ENCODE data around the gene RAB37. TPM values are rescaled to one million over a fixed set of nuclear protein-coding genes. Genes with fewer than 3 reads are reported as not detected.

RAB37 gene
- total and polyA plus RNA-seq, 2 of the 13 experiments (the other 11 are each of a cell fraction or from before 2014, with no cell fraction given), result 0.91 to 3.7 TPM

DNA sequence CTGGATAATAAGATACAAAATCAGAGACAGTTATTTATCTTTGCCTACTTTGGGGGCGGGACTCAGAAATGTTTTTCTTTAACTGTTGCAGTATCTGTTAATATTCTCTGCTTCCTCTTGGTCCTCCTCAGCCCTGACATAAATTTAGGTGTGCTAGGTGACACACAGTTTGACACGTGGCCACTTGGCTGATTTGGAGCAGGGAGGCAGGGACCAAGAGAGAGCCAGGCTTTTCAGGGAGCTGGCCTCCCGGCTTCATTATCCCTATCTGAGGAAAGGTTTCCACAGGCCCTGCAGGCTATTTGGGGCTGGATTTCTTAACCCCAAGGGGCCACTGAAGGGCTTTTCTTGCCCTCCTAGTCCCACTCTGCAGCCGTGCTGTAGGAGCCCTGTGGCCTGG, 59.2 kb downstream of the RAB37 start (continued):
- TF ChIP-seq ZNF512 (CRISPR knock-in tag; IDR thresholded peaks at IDR 0.05) (no peak), SAP130 (CRISPR knock-in tag; IDR thresholded peaks at IDR 0.05; ENCODE audit: low read depth) (no peak), ZNF274 (CRISPR knock-in tag; IDR thresholded peaks at IDR 0.05) (no peak), SCMH1 (CRISPR knock-in tag; IDR thresholded peaks at IDR 0.05; ENCODE audit: borderline replicate concordance) (no peak), SRSF4 (IDR thresholded peaks at IDR 0.05; ENCODE audit: low read depth, low read length, poor library complexity, severe bottlenecking) (no peak)

- Histone ChIP-seq H3K9ac (ENCODE audit: insufficient read depth, low read depth, low read length) (no peak overlapping the region), H3K4me1 (ENCODE audit: insufficient read depth, low read length) (peaks cover 9% of the 10 kb centered on the region; the same call in 1 of the 2 replicates), H3K36me3 (replicated peaks in 1 of 2; ENCODE audit: control insufficient read depth in 1 of 2, insufficient read depth in 2 of 2, low read length in 2 of 2) (peaks cover 23 to 28% of the 10 kb centered on the region in 2 experiments), H3K27me3 (ENCODE audit: control insufficient read depth in 1 of 2, insufficient read depth in 2 of 2, low read length in 2 of 2) (no peaks in the 10 kb centered on the region), H2AFZ (ENCODE audit: low read length) (no peak overlapping the region), H3K4me2 (ENCODE audit: low read depth, low read length) (no peak overlapping the region), H3K4me3 (replicated peaks in 1 of 3; ENCODE audit: insufficient read depth in 1 of 3, low read depth in 2 of 3, low read length in 3 of 3) (no peak overlapping the region), H3K27ac (ENCODE audit: extremely low read length, insufficient read depth, low read length) (no peak overlapping the region), H3K79me2 (ENCODE audit: insufficient read depth, low read length) (no peaks in the 10 kb centered on the region), H4K20me1 (ENCODE audit: insufficient read depth, low read length) (no peaks in the 10 kb centered on the region), H3K9me3 (ENCODE audit: low read length) (no peaks in the 10 kb centered on the region)
- DNase-seq (ENCODE audit: low spot score), result no peak
- no peak for FAIRE-seq
- ATAC-seq, result no peak
- in situ Hi-C loops (cut with HindIII; ENCODE audit: extremely low pct_ligation_motif_present, low pct_unique_long_range_greater_than_20kb), result no loop called here
- ChIA-PET CTCF (ENCODE audit: low intra/inter-chr PET ratio, low total read pairs) (no interaction called here), POLR2A (no interaction called here)
- intact Hi-C loops (cut with micrococcal nuclease; ENCODE audit: unreplicated experiment), result no loop called here
- TF ChIP-seq ZNF24 (IDR thresholded peaks at IDR 0.05) (no peak), ATRX (CRISPR knock-in tag; IDR thresholded peaks at IDR 0.05; ENCODE audit: borderline replicate concordance) (no peak), ARNT2 (CRISPR knock-in tag; IDR thresholded peaks at IDR 0.05; ENCODE audit: low read depth) (no peak), ZNF441 (CRISPR knock-in tag; IDR thresholded peaks at IDR 0.05; ENCODE audit: borderline replicate concordance) (no peak)
- TF ChIP-seq, protein P1, sequence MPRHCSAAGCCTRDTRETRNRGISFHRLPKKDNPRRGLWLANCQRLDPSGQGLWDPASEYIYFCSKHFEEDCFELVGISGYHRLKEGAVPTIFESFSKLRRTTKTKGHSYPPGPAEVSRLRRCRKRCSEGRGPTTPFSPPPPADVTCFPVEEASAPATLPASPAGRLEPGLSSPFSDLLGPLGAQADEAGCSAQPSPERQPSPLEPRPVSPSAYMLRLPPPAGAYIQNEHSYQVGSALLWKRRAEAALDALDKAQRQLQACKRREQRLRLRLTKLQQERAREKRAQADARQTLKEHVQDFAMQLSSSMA (CRISPR knock-in tag; IDR thresholded peaks at IDR 0.05), result no peak
- 93% methylated on average over 6 of the region's 6 CpGs for WGBS (ENCODE audit: low lambda C conversion rate)
- no TSS peak for BruUV-seq (replicated peaks)
Measured at GRCh38 chr17:74796866-74797265, 59.8 kb downstream of the RAB37 start.

Small RNA genes lying within 50 kb of the gene (microRNA-seq; reads per million reads assigned to microRNA genes)
- 70.0 reads per million, percentile 70 among the genes with 10 or more reads in this experiment for gene MIR3615

Other genes starting within 250 kb of the RAB37 start
- gene CD300LB, start 205.8 kb upstream of the RAB37 start, total RNA-seq (2016; rRNA removed; fragmentation: Illumina TruSeq; extraction: Trizol), result not detected in 2 replicates
- gene CD300LB, start 205.8 kb upstream of the RAB37 start, polyA plus RNA-seq (2011; rRNA removed), result not detected in 2 replicates
- gene CD300C, start 191.1 kb upstream of the RAB37 start, total RNA-seq (2016; rRNA removed; fragmentation: Illumina TruSeq; extraction: Trizol), result not detected in 2 replicates
- not detected in 2 replicates for gene CD300C, start 191.1 kb upstream of the RAB37 start, polyA plus RNA-seq (2011; rRNA removed)
- not detected in 2 replicates for gene CD300H, start 169.7 kb upstream of the RAB37 start, total RNA-seq (2016; rRNA removed; fragmentation: Illumina TruSeq; extraction: Trizol)
- gene CD300H, start 169.7 kb upstream of the RAB37 start, polyA plus RNA-seq (2011; rRNA removed), result not detected in 2 replicates
- gene CD300LD, start 145.0 kb upstream of the RAB37 start, total RNA-seq (2016; rRNA removed; fragmentation: Illumina TruSeq; extraction: Trizol), result not detected in 2 replicates
- not detected in 2 replicates for gene CD300LD, start 145.0 kb upstream of the RAB37 start, polyA plus RNA-seq (2011; rRNA removed)
- gene CD300E, start 113.5 kb upstream of the RAB37 start, total RNA-seq (2016; rRNA removed; fragmentation: Illumina TruSeq; extraction: Trizol), result not detected in 2 replicates
- gene CD300E, start 113.5 kb upstream of the RAB37 start, polyA plus RNA-seq (2011; rRNA removed), result not detected in 2 replicates
- not detected in 2 replicates for gene CD300LF, start 24.3 kb upstream of the RAB37 start, total RNA-seq (2016; rRNA removed; fragmentation: Illumina TruSeq; extraction: Trizol)
- not detected in 2 replicates for gene CD300LF, start 24.3 kb upstream of the RAB37 start, polyA plus RNA-seq (2011; rRNA removed)
- gene NHERF1, start 11.4 kb downstream of the RAB37 start, total RNA-seq (2016; rRNA removed; fragmentation: Illumina TruSeq; extraction: Trizol), result 138 and 169 TPM in 2 replicates
- gene NHERF1, start 11.4 kb downstream of the RAB37 start, polyA plus RNA-seq (2011; rRNA removed), result 266 and 269 TPM in 2 replicates
- gene NAT9, start 39.1 kb downstream of the RAB37 start, total RNA-seq (2016; rRNA removed; fragmentation: Illumina TruSeq; extraction: Trizol), result 37.6 and 44.2 TPM in 2 replicates
- gene NAT9, start 39.1 kb downstream of the RAB37 start, polyA plus RNA-seq (2011; rRNA removed), result 39.7 and 49.8 TPM in 2 replicates
- gene GRIN2C, start 122.6 kb downstream of the RAB37 start, total RNA-seq (2016; rRNA removed; fragmentation: Illumina TruSeq; extraction: Trizol), result 0.11 TPM in 1 of 2 replicates, not detected in the other
- 0.03 and 0.07 TPM in 2 replicates for gene GRIN2C, start 122.6 kb downstream of the RAB37 start, polyA plus RNA-seq (2011; rRNA removed)
- 99.0 and 116 TPM in 2 replicates for gene FDXR, start 135.7 kb downstream of the RAB37 start, total RNA-seq (2016; rRNA removed; fragmentation: Illumina TruSeq; extraction: Trizol)
- 23.4 and 27.7 TPM in 2 replicates for gene FDXR, start 135.7 kb downstream of the RAB37 start, polyA plus RNA-seq (2011; rRNA removed)
- 0.11 TPM in 1 of 2 replicates, not detected in the other for gene FADS6, start 156.4 kb downstream of the RAB37 start, total RNA-seq (2016; rRNA removed; fragmentation: Illumina TruSeq; extraction: Trizol)
- gene FADS6, start 156.4 kb downstream of the RAB37 start, polyA plus RNA-seq (2011; rRNA removed), result 0.11 and 0.20 TPM in 2 replicates
- gene USH1G, start 186.0 kb downstream of the RAB37 start, total RNA-seq (2016; rRNA removed; fragmentation: Illumina TruSeq; extraction: Trizol), result 0.04 TPM in 1 of 2 replicates, not detected in the other
- gene USH1G, start 186.0 kb downstream of the RAB37 start, polyA plus RNA-seq (2011; rRNA removed), result not detected in 2 replicates
- not detected in 2 replicates for gene OTOP2, start 187.0 kb downstream of the RAB37 start, total RNA-seq (2016; rRNA removed; fragmentation: Illumina TruSeq; extraction: Trizol)
- not detected in 2 replicates for gene OTOP2, start 187.0 kb downstream of the RAB37 start, polyA plus RNA-seq (2011; rRNA removed)
- not detected in 2 replicates for gene OTOP3, start 198.6 kb downstream of the RAB37 start, total RNA-seq (2016; rRNA removed; fragmentation: Illumina TruSeq; extraction: Trizol)
- gene OTOP3, start 198.6 kb downstream of the RAB37 start, polyA plus RNA-seq (2011; rRNA removed), result not detected in 2 replicates
- 1.7 and 2.1 TPM in 2 replicates for gene HID1, start 235.5 kb downstream of the RAB37 start, total RNA-seq (2016; rRNA removed; fragmentation: Illumina TruSeq; extraction: Trizol)
- gene HID1, start 235.5 kb downstream of the RAB37 start, polyA plus RNA-seq (2011; rRNA removed), result 10.6 and 17.1 TPM in 2 replicates

Measured in HepG2 (cell line).